H1 (cell line): ENCODE data around the gene GPALPP1. TPM values are rescaled to one million over a fixed set of nuclear protein-coding genes. Genes with fewer than 3 reads are reported as not detected.

Experiments used
- CBX8 ChIP-seq: fragments of 300-800, 300-1000 bp; sonication (generic); IDR thresholded peaks from 2 replicates; pipeline ENCODE4 v1.7.1; 2016; ENCODE audit warnings: low read depth, low read length, borderline replicate concordance
- EZH2 ChIP-seq: fragments of 200-600 bp; sonication (generic); IDR thresholded peaks from 2 replicates; pipeline ENCODE4 v1.7.1; 2012; ENCODE audit warnings: low read depth, mild to moderate bottlenecking, moderate library complexity, low read length, inconsistent platforms; ENCODE audit not compliant: severe bottlenecking
- POLR2A ChIP-seq, 2 experiments: IDR thresholded peaks; 1 replicate in 1 of 2; 2 replicates in 1 of 2; pipeline ENCODE4 v1.6.1; 2011; ENCODE audit warnings: low read depth in 2 of 2, low read length in 2 of 2, mild to moderate bottlenecking in 2 of 2; ENCODE audit errors: control extremely low read depth in 1 of 2
- RBBP5 ChIP-seq: IDR thresholded peaks from 2 replicates; pipeline ENCODE4 v1.7.1; 2012; ENCODE audit warnings: low read depth, mild to moderate bottlenecking, inconsistent platforms, low read length, moderate library complexity, borderline replicate concordance
- SP4 ChIP-seq: IDR thresholded peaks from 2 replicates; pipeline ENCODE4 v1.6.1; 2012; ENCODE audit warnings: low read length, inconsistent platforms
- polyA plus RNA-seq, 7 experiments: library from polyadenylated mRNA; depleted of rRNA in 3 of 7; stranded (reverse) in 5 of 7; unstranded in 2 of 7; fragments of >200 nt in 5 of 7; fragments of 200-250 nt in 2 of 7; gene quantifications; 1 replicate in 5 of 7; 2 replicates in 1 of 7; 4 replicates in 1 of 7; pipeline versions ENCODE4 v1.2.1 to v1.2.3, GENCODE V29; 2011 to 2013; ENCODE audit warnings: missing spikeins in 2 of 7, mixed read lengths in 2 of 7
- total RNA-seq: library from RNA; stranded (reverse); fragmentation: NEBNext Ultra II Directional; extraction: Animal tissue kit (Norgen Biotek cat#: 25700); gene quantifications from 2 replicates; pipeline ENCODE4 v1.2.1, GENCODE V29; 2021

GPALPP1 gene
- total and polyA plus RNA-seq, 2 of the 8 experiments (the other 6 are each of a cell fraction or from before 2014, with no cell fraction given), result 8.5 to 26.1 TPM

DNA sequence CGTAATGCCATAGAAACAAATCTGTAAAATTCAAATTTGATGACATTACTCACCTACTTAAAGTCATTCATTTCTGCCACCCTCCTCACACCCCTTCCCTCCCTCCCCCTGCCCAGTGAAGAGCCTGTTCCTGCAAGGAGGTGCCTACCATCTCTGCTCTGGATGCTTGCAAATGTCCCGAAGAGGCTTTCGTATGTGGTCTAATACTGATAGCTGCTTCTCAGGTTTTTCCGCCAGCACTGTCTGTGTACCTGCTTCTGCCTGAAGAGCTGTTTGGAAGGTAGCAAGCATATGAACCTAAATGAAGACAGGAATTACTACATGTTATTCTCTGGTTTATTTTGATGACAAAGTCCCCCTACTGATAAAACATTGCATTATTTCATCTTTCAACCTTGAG, 57.1 kb downstream of the GPALPP1 start (continued):
- TF ChIP-seq EZH2 (no peak), RBBP5 (no peak), SP4 (no peak), POLR2A (IDR thresholded peaks at IDR 0.05; ENCODE audit: control extremely low read depth in 1 of 2, low read depth in 2 of 2, low read length in 2 of 2) (no peak), CBX8 (no peak)
